Stimulated activated CD4-positive, alpha-beta T cell treated with anti-CD3 and anti-CD28 coated beads, TNF-alpha, amount 100 ng/mL, for 48 hours (primary cell): Measurements from ENCODE around the gene CPNE2.
"Not testable (repeated sequence)": the region's sequence is repeated elsewhere in the genome, so short reads cannot be mapped to it uniquely, and the experiment has no call there.

Experiments
- DNase-seq, 3 donors: peaks; one replicate each; pipeline ENCODE4 v3.0.0-alpha.2; 2020; ENCODE audit warnings: low read depth in 3 of 3

Gene CPNE2

GRCh38 chr16:57167538-57167937 lies 75.2 kb downstream of the CPNE2 start:
- DNase-seq = no peak

- DNase-seq = no peak
Observed at GRCh38 chr16:57167953-57168352, 75.6 kb downstream of the CPNE2 start.

DNA sequence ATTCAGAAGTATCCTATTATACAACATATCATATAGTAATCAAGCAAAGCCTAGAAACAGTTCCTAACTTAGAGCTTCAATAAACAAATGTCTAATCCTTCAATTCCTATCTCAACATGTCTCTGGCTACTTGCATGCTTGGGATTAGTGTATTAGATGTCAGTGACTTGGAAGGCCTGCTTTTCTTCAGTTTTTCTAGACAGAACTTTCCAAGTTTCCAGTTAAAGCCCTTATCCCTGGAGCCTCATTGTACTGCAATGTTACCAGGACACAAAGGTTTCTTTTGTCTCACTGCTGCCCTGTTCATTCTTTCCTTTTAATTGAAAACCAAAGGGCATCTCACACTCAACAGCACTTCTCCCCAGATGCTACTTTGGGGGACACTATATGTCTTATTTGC lies 76.9 kb downstream of the CPNE2 start:
- no peak for DNase-seq

DNA sequence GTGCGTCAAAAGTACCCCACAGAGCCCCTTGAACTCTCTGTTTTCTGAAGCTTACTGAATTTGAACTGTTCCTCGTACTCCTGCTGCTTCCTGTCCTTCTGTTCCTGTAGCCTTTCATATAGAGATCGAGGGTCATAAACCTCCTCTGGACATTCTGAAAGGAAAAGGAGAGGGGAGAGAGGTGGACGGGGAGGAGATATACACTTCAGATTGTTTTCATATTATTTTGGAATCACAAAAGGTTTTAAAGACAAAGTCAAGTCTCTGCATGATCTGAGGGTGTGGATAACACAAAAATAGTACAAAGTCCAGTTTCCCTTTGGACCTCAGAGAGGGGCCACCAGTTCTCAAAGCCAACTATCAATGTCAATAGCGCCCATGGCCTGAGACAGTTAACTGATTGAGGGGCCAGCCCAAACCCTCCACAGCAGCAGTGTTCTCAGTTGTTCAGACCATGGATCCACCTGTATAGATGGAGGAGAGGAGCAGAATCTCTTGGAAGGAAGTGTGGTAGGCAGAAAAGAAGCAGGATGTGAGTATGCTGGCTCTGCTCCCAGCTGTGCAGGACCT lies 80.4 kb downstream of the CPNE2 start:
- DNase-seq = no peak

DNA sequence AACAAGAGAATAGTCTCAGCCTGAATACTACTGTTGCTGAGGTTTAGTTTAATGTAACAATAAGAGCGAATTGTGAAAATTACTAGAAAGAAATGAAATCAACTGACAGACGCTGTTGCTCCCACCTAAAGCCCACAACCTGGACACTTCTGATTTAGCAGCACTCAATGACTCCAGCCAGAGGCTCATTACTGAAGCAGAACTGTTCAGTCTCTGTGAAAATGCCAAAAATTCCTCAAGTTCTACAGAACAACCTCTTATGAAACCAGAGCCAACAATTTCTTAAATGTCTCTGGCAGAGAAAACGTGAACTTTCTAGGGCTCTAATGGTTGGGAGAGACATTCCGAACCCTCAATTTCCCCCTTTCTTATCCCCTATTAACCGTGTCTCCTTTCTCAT lies 83.5 kb downstream of the CPNE2 start:
- DNase-seq = no peak

GRCh38 chr16:57178196-57178595 lies 85.8 kb downstream of the CPNE2 start:
- no peak for DNase-seq

- DNase-seq = no peak
Observed at GRCh38 chr16:57178793-57179212, 86.4 kb downstream of the CPNE2 start.

DNA sequence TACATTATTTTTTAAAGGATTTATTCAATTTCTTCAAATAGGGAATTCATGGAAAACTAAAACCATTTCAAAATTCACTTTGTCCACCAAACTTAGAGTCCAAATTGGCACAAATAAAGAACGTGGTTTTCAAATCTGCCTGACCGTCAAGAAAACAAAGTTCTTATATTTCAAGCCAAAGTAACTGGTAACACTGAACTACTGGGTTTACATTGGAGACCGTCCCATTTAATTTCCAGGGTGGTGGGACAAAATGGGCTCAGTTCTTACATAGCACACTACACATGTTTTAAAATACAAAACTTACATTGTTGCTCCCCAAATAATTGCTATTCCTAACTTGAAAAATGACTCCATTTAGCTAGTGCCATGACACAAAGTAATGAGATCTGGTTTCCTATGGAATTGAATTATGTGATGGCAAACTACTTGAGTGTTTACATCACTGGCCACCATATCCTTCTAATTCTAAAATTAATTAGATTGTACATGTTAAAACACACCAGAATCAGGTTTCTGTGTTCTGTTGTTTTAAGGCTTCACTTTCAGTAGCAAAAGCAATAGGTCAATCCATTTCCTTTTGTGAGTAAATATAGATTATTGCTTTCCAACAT lies 86.9 kb downstream of the CPNE2 start:
- no peak for DNase-seq

DNA sequence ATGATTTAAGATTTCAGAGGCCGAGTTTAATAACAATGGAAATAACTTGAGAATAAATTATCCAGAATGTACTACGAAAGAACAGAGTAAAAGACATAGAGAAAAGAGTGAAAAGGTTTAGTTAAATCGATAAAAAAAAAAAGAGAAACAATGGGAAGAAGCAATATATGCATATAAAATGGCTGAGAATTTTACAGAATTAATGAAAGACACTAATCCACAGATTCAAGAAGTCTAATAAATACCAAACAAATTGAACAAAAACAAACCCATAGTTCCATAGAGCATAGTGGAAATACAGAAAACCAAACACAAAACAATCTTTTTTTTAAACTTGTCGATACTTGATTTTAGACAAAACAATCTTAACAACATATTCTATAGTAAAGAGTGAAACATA lies 91.7 kb downstream of the CPNE2 start:
- DNase-seq = no peak

DNA sequence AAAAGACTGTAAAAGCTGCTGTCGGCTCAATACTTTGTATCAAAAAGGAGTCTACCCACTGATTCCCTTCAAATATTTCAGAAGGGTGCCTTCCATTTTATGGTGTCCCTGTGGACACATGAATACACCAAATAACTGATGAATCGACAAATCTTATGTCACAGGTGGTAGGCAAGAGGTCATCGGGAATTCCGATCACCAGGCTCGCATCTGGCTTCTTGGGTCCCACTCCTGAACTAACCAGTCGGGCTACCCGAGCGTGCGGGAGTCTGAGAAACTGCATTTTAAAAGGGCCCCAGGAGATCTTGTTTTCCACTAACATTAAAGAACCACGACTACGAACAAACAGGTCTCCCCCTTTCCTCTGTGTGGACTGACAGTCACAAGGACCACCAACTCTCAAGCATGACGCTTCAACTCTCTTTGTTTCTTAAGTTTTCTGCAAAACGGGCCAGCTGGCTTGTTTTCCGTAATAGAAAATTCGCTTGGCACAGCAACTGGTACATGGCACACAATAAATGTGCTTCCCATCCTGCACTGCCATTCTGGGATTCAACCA lies 92.6 kb downstream of the CPNE2 start:
- no peak for DNase-seq

DNA sequence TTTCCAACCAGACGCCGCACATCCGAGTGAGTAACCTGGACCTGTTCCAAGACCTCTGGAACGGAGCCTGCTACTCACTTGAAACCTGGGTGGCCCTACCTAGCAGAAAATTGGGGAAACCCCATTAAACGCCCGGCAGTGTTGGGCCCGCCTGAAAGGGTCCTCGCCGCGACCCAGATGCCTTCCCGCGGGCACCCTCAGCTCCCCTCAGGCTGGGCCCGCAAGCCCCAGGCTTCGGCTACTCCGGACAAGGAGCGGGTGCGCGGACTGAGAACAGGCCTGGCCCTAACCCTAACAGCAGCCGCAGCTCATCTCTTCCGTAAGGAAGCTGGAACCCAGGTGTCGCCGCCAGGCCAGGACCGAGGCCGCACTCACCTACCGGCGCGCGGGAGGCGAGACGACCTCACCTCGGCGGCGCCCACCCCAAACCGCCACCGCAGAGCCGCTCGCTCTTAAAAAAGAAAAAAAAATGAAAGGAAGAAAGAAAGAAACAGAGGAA lies 93.1 kb downstream of the CPNE2 start:
- peak in 1 of 3 donors; percentile 22 for DNase-seq

DNA sequence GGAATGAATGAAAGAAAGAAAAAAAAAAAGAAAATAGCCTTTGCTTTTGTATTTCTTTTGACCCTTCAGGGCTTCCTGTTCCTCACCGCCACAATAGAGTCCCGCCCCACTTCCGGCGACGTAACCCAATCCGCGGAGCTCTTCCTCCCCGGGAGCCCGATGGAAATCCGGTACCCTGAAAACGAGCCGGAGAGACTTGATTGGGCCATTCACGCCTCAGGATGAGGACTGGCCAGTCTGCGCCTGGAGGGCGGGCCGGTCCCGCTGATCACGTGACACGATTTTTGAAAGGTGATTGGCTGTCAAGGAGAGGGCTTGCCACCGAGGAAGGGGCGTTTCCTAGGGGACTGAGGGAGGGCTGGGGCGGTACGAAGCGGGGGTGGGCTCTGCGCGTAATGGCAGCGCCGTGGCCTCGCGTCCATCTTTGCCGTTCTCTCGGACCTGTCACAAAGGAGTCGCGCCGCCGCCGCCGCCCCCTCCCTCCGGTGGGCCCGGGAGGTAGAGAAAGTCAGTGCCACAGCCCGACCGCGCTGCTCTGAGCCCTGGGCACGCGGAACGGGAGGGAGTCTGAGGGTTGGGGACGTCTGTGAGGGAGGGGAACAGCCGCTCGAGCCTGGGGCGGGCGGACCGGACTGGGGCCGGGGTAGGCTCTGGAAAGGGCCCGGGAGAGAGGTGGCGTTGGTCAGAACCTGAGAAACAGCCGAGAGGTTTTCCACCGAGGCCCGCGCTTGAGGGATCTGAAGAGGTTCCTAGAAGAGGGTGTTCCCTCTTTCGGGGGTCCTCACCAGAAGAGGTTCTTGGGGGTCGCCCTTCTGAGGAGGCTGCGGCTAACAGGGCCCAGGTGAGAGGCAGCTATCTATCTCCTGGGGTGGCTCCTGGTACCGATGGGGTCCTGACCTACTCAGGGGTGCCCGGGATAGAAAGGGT lies 93.8 kb downstream of the CPNE2 start, which contains the start of the genes PSME3IP1 and RSPRY1:
Gene PSME3IP1, minus strand, starts transcription at position 95 of the 927 bp plus-strand sequence. CDS start 12,185 bp downstream, outside the sequence.
Gene RSPRY1, plus strand, starts transcription at position 385 of the 927 bp plus-strand sequence. CDS start 18,330 bp downstream, outside the sequence.
- peak; percentile 97 to 99 (median 98) for DNase-seq

DNA sequence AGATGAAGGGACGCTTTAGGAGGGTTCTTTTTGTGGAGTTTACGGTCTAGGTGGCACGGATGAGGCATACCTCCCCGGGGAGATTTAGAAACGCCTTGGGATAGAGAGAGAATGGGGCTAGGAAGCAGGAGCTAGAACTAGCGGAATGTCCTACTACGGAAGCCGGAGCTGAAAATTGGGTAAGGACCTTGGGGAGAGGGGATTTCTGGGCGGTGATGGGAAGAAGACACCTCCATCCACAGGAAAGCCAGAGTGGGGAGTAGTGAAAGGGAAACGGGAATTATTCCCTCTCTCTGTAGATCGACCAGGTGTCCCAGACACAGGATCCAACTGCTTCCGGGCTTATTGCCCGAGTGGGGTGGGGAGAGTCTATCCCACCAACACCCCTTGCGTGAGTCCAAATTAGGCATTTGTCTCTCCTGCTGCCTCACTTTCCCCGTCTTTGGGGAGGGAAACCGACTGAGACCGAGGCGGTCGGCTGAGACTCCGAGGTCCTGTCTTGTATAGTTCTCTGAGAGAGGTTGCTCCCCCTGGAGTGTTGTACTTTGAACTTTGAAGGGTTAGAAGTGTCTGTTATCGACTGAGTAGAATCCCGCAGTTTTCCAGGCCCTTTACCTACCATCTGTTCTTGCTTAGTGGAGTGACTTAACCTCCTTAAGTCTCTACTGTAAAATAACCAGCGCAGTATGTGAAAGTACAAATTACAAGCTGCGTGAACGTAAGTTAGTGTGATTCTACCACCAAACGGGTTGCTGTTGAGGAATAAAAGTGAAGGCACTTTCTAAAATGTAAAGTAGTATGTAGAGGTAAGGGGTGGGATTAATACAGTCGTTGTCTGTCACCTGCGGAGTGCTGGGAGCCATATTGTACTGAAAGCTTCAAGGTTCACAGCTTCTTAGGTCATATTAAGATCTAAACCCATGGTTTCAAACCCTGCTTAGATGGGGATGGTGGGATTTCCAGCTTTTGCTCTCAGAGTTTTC lies 94.8 kb downstream of the CPNE2 start:
- no peak for DNase-seq

DNA sequence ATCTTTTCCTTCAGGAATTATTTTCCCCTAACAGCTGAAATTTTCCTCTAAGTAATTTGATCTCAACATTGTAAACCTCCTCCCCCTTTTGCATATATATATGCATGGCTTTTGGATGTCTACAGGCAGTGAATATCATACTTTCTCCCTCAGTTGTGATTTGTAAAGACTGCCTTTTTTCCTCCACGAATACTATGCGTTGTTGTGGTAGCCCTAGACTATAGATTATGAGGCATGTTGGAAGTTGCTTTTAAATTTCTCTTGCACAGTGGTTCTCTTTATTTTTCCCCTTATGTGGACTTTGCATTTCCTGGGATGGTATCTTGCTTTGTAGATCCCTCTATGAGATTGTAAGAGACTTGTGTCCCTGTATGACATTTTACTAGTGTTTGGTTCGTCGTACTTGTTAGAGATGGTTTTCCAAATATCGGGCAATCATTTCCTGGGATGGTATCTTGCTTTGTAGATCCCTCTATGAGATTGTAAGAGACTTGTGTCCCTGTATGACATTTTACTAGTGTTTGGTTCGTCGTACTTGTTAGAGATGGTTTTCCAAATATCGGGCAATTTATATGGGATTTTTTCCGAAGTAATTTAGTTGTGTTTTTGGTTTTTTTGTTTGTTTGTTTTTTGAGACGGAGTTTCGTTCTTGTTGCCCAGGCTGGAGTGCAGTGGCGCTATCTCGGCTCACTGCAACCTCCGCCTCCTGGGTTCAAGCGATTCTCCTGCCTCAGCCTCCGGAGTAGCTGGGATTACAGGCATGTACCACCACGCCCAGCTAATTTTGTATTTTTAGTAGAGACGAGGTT lies 95.7 kb downstream of the CPNE2 start:
- not testable (repeated sequence) for DNase-seq

- DNase-seq = no peak
Observed at GRCh38 chr16:57188711-57189002, 96.3 kb downstream of the CPNE2 start.

DNA sequence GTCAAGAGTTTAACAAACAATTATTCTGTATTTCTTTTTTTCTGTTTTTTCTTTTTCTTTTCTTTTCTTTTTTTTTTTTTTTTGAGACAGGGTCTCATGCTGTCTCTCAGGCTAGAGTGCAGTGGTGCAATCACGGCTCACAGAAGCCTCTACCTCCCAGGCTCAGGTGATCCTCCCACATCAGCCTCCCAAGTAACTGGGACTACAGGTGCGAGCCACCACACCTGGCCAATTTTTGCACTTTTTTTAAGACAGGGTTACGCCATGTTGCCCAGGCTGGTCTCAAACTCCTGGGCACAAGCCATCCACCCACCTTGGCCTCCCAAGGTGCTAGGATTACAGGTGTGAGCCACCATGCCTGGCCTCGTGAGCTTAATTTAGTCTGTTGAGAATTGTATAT lies 97.1 kb downstream of the CPNE2 start:
- DNase-seq = not testable (repeated sequence)

- DNase-seq = no peak
Observed at GRCh38 chr16:57190136-57190535, 97.8 kb downstream of the CPNE2 start.

GRCh38 chr16:57191056-57191571 lies 98.7 kb downstream of the CPNE2 start:
- no peak for DNase-seq

DNA sequence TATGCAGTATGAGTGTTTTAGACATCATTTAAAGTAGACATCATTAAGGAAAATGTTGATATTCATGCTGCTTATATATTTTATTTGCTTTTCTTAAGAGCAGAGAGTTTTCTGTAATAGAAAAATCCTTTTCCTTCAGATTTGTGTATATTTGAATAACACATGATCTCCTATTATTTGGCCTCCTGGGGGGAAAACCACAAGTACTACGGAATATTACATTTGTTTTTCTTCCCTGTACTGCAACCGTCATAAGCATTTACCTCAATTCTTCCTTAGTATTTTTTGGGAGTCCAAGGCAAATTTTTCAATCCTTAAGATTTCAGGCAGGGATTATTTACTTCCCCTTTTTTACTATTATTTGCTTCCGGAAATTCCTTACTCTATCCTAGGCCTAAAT lies 99.8 kb downstream of the CPNE2 start:
- no peak for DNase-seq
